ENCODE data around the gene UBE2N.

The UBE2N gene

GRCh38 chr12:93476555-93476954 lies 34.8 kb upstream of the UBE2N start:
- TF ChIP-seq TAF1 (IDR thresholded peaks at IDR 0.05; ENCODE audit: low read depth) = no peak
- TF ChIP-seq USF1 (IDR thresholded peaks at IDR 0.05) = no peak
- TF ChIP-seq, protein P1, sequence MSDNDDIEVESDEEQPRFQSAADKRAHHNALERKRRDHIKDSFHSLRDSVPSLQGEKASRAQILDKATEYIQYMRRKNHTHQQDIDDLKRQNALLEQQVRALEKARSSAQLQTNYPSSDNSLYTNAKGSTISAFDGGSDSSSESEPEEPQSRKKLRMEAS (IDR thresholded peaks at IDR 0.05) = no peak
- no peak for TF ChIP-seq RAD21 (IDR thresholded peaks at IDR 0.05; ENCODE audit: low read depth)

DNA sequence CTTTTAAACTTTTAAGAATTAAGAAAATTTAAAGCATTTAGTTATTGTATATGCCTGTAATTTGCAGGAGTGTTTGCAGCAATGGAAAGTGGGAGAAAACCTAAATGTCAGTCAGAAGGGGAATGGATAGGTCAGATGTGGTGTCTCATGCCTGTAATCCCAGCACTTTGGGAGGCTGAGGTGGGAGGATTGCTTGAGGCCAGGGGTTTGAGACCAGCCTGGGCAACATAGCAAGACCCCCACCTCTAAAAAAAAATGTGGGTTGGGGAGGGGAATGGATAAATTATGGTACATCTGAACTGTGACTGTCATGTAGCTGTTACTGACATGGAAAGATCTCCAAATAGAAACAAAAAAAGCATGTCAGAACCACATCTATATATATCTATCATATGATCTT lies 27.6 kb upstream of the UBE2N start:
- TF ChIP-seq CEBPB (IDR thresholded peaks at IDR 0.05) (no peak), TAF1 (IDR thresholded peaks at IDR 0.05; ENCODE audit: low read depth) (no peak), EGR1 (IDR thresholded peaks at IDR 0.05) (no peak), ZBTB7A (IDR thresholded peaks at IDR 0.05; ENCODE audit: low read depth) (no peak), NFIC (IDR thresholded peaks at IDR 0.05) (no peak), EP300 (IDR thresholded peaks at IDR 0.05; ENCODE audit: borderline replicate concordance) (no peak), TCF12 (IDR thresholded peaks at IDR 0.05; ENCODE audit: low read depth) (no peak), FOXM1 (IDR thresholded peaks at IDR 0.05; ENCODE audit: borderline replicate concordance, low read depth) (no peak), USF1 (IDR thresholded peaks at IDR 0.05) (no peak), CREB1 (IDR thresholded peaks at IDR 0.05; ENCODE audit: low read depth) (no peak), YY1 (IDR thresholded peaks at IDR 0.05; ENCODE audit: low read depth) (no peak), TEAD4 (IDR thresholded peaks at IDR 0.05) (no peak), REST (IDR thresholded peaks at IDR 0.05; ENCODE audit: low read depth) (no peak), RAD21 (IDR thresholded peaks at IDR 0.05; ENCODE audit: low read depth) (no peak)
- TF ChIP-seq, protein P1 (IDR thresholded peaks at IDR 0.05) = no peak

DNA sequence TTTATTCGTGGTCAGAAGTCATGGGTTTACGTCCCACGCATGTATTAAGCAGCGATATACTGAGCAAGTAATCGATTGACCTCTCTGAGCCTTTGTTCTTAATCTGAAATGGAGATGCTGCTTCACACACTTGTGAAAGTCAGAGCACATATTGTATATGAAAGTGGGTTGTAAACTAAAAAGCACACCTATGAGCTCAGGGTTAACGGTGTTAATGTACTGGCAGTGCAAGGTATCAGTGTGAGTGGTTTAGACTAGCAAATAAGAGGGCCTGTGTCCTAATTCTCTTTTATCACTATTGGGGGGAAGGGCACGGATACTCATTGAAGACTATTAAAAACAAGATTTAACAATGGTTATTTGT lies 26.2 kb upstream of the UBE2N start:
- TF ChIP-seq USF1 (IDR thresholded peaks at IDR 0.05) (no peak), EP300 (IDR thresholded peaks at IDR 0.05; ENCODE audit: borderline replicate concordance) (no peak), FOXM1 (IDR thresholded peaks at IDR 0.05; ENCODE audit: borderline replicate concordance, low read depth) (no peak), YY1 (IDR thresholded peaks at IDR 0.05; ENCODE audit: low read depth) (no peak), REST (IDR thresholded peaks at IDR 0.05; ENCODE audit: low read depth) (no peak), RAD21 (IDR thresholded peaks at IDR 0.05; ENCODE audit: low read depth) (no peak), TCF12 (IDR thresholded peaks at IDR 0.05; ENCODE audit: low read depth) (no peak), ZBTB7A (IDR thresholded peaks at IDR 0.05; ENCODE audit: low read depth) (no peak), CREB1 (IDR thresholded peaks at IDR 0.05; ENCODE audit: low read depth) (no peak), TAF1 (IDR thresholded peaks at IDR 0.05; ENCODE audit: low read depth) (no peak), EGR1 (IDR thresholded peaks at IDR 0.05) (no peak), TEAD4 (IDR thresholded peaks at IDR 0.05) (no peak), CEBPB (IDR thresholded peaks at IDR 0.05) (no peak)
- TF ChIP-seq, protein P1 (IDR thresholded peaks at IDR 0.05) = no peak

DNA sequence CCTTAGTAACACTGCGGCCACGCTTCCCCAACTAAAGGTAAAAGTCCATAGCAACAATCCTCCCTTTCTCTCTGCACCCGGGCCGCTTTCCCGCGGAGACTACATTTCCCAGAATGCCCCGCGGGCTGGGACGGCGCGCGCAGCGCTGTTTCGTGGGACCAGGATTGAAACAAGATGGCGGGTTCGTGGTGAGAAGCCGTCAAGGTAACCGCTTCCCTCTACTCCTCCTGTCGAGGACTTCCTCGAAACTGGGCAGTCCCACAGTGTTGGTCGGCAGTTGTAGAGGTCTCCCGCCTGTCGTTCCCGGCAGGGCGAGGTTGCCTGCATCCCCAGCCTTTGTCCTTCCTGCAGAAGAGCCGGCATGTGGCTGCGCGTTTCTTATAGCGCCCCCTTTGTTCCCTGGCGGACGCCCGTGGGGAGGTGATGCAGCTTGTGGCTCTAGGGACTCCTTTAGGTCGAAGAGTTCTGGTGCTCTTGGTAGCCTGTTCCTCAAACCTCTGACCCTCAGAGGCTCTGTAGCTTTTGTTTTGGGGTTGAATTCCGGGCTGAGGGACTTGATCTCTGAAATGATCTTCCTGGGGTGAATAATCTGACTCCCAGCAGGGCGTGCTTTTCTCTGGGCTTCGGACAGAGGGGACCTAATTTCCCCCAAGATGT lies 25.7 kb upstream of the UBE2N start, which contains the start of gene MRPL42:
TSS of gene MRPL42 (plus strand) at position 164 of the 657 bp plus-strand sequence. CDS start 1,772 bp downstream, outside the sequence.
- TF ChIP-seq TEAD4 (IDR thresholded peaks at IDR 0.05) (no peak), TCF12 (IDR thresholded peaks at IDR 0.05; ENCODE audit: low read depth) (peak; percentile 48), RAD21 (IDR thresholded peaks at IDR 0.05; ENCODE audit: low read depth) (no peak), CEBPB (IDR thresholded peaks at IDR 0.05) (no peak), YY1 (IDR thresholded peaks at IDR 0.05; ENCODE audit: low read depth) (peak; percentile 96), FOXM1 (IDR thresholded peaks at IDR 0.05; ENCODE audit: borderline replicate concordance, low read depth) (no peak), TAF1 (IDR thresholded peaks at IDR 0.05; ENCODE audit: low read depth) (peak; percentile 97), NFIC (IDR thresholded peaks at IDR 0.05) (no peak), USF1 (IDR thresholded peaks at IDR 0.05) (no peak), EP300 (IDR thresholded peaks at IDR 0.05; ENCODE audit: borderline replicate concordance) (no peak), EGR1 (IDR thresholded peaks at IDR 0.05) (no peak), ZBTB7A (IDR thresholded peaks at IDR 0.05; ENCODE audit: low read depth) (no peak), REST (IDR thresholded peaks at IDR 0.05; ENCODE audit: low read depth) (no peak), CREB1 (IDR thresholded peaks at IDR 0.05; ENCODE audit: low read depth) (no peak)
- TF ChIP-seq, protein P1 (IDR thresholded peaks at IDR 0.05) = peak; percentile 90
